Adrenal gland (tissue), 12 donors: ENCODE results near the gene VWA5B2. TPM values are rescaled to one million over a fixed set of nuclear protein-coding genes. Genes with fewer than 3 reads are reported as not detected.

Experiments used
- DNase-seq, 7 donors: peaks; one replicate each; pipeline ENCODE4 v3.0.0-alpha.2; 2019 to 2020
- H3K27ac ChIP-seq, 5 donors: fragments of 200-600 bp; sonication (generic) in 4 of 5; 1 replicate in 3 of 5; 2 replicates in 2 of 5; pipeline versions ENCODE4 v1.5.1 to v1.8.0; 2016 to 2020; ENCODE audit warnings: mild to moderate bottlenecking in 1 of 5
- H3K27me3 ChIP-seq: fragments of 200-600 bp; 2 replicates; pipeline ENCODE4 v1.8.0; 2021
- H3K36me3 ChIP-seq, 2 donors: fragments of 200-600 bp; replicated peaks in 1 of 2; 1 replicate in 1 of 2; 2 replicates in 1 of 2; pipeline versions ENCODE4 v1.5.1 to v1.8.0; 2018 to 2022
- H3K4me1 ChIP-seq, 2 donors: fragments of 200-600 bp; replicated peaks in 1 of 2; 1 replicate in 1 of 2; 2 replicates in 1 of 2; pipeline versions ENCODE4 v1.5.1 to v1.8.0; 2018 to 2021
- H3K4me3 ChIP-seq, 4 donors: fragments of 200-600 bp; sonication (generic) in 3 of 4; one replicate each; pipeline ENCODE4 v1.5.1; 2016 to 2018
- H3K9me3 ChIP-seq, 3 donors: fragments of 200-600 bp; sonication (generic) in 1 of 3; replicated peaks in 1 of 3; 1 replicate in 2 of 3; 2 replicates in 1 of 3; pipeline versions ENCODE4 v1.5.1 to v1.8.0; 2016 to 2021
- CTCF ChIP-seq, 6 experiments: fragments of 450-650 bp in 4 of 6; fragments of 200-600 bp in 2 of 6; sonication (generic) in 1 of 6; IDR thresholded peaks; 1 replicate in 5 of 6; 2 replicates in 1 of 6; pipeline versions ENCODE4 v1.5.1 to v1.8.0; 2016 to 2021; ENCODE audit warnings: antibody characterized with exemption in 6 of 6, mild to moderate bottlenecking in 2 of 6, moderate library complexity in 1 of 6
- POLR2A ChIP-seq, 2 donors: fragments of 450-650 bp; IDR thresholded peaks; one replicate each; pipeline ENCODE4 v1.6.1; 2017; ENCODE audit warnings: antibody characterized with exemption in 2 of 2, mild to moderate bottlenecking in 2 of 2, moderate library complexity in 1 of 2
- WGBS, 4 donors: extraction: QIAGEN DNeasy Blood & Tissue Kit in 2 of 4; methylation state at CpG; one replicate each; pipeline versions ENCODE4 v1.1.5 to v1.1.7; 2013 to 2017; 5-methylcytosine and 5-hydroxymethylcytosine counted together
- intact Hi-C, 2 donors: fragments of 100-400 bp; cut with DNase I; formaldehyde crosslinking; loops; one replicate each; pipeline versions ENCODE4 v1.14.1 to v1.15.0; 2022 to 2023
- polyA plus RNA-seq, 3 donors: library from polyadenylated mRNA; stranded (reverse); fragments of 200-250 nt in 2 of 3; fragments of 350-450 nt in 1 of 3; fragmentation: Illumina TruSeq in 1 of 3; extraction: RNeasy Lipid Tissue Mini Kit (QIAGEN cat#74804) in 1 of 3; gene quantifications; one replicate each; pipeline ENCODE4 v1.2.3, GENCODE V29; 2013 to 2014
- total RNA-seq, 9 donors: library from RNA; depleted of rRNA in 4 of 9; stranded (reverse); fragments of >200 nt in 4 of 9; fragments of 120-200 nt in 1 of 9; fragmentation: NEBNext Ultra II Directional in 1 of 9; extraction: Animal tissue kit (Norgen Biotek cat#: 25700) in 1 of 9; gene quantifications; one replicate each; pipeline versions ENCODE4 v1.1.0 to v1.2.4, GENCODE V29; 2013 to 2023
- donor health status: healthy with polysubstance abuse.
- donor health status: Bipolar disorder and iron deficiency.
- donor health status: DM: yes; HTN: yes; CAD: no.
- donor health status: DM: no; HTN: no; CAD: no.
- donor health status: DM: no; HTN: no; CAD: no.
- donor health status: DM: yes; HTN: yes; CAD: no.

The VWA5B2 gene
- total and polyA plus RNA-seq, 12 donors, result 1.1 to 1,120 (median 65.8) TPM

GRCh38 chr3:184248454-184249411 lies 19.3 kb downstream of the VWA5B2 start, which contains the start of gene ALG3:
Gene ALG3, minus strand, starts transcription at chr3:184248962. Its CDS starts 22 bp downstream, at chr3:184248940.
- Histone ChIP-seq H3K9me3 (no peaks in the 10 kb centered on the region), H3K4me1 (peaks cover 4 to 15% of the 10 kb centered on the region in 2 donors), H3K27ac (peak within 1 kb of the TSS; percentile 61 to 86 (median 72)), H3K27me3 (no peaks in the 10 kb centered on the region), H3K4me3 (peak within 1 kb of the TSS; percentile 55 to 84 (median 79)), H3K36me3 (peaks cover 0 to 19% of the 10 kb centered on the region in 2 donors)
- intact Hi-C loops, result loop anchor here (10.0 kb wide), 1 partner anchor 354 kb away; no protein-coding TSS in a partner anchor
- DNase-seq, result peak; percentile 80 to 91 (median 87)
- peak in 1 of 6 experiments; percentile 3 for TF ChIP-seq CTCF (IDR thresholded peaks at IDR 0.05)
- peak; percentile 53 to 70 for TF ChIP-seq POLR2A (IDR thresholded peaks at IDR 0.05)
- WGBS, 4 donors, result 0 to 1% (median 0%) methylated on average over 29 to 49 of the region's 49 CpGs

- DNase-seq, result peak; percentile 95 to 99 (median 98)
- Histone ChIP-seq H3K4me3 (peak within 1 kb of the TSS; percentile 55 to 84 (median 79)), H3K27ac (peak within 1 kb of the TSS; percentile 61 to 86 (median 72)), H3K9me3 (no peaks in the 10 kb centered on the region), H3K4me1 (peaks cover 4 to 15% of the 10 kb centered on the region in 2 donors), H3K36me3 (peaks cover 0 to 11% of the 10 kb centered on the region in 2 donors), H3K27me3 (no peaks in the 10 kb centered on the region)
- TF ChIP-seq CTCF (IDR thresholded peaks at IDR 0.05), result peak; percentile 41 to 70 (median 55)
- peak in 1 of 2 donors; percentile 61 for TF ChIP-seq POLR2A (IDR thresholded peaks at IDR 0.05)
- intact Hi-C loops, result loop anchor here (10.0 kb wide), 1 partner anchor 355 kb away; no protein-coding TSS in a partner anchor
- WGBS, 4 donors, result 0% methylated on average over 13 to 54 of the region's 54 CpGs
These were observed 20.2 kb downstream of the VWA5B2 start, which contains the start of gene EEF1AKMT4 for GRCh38 chr3:184249412-184250166. Gene EEF1AKMT4, plus strand, starts transcription at chr3:184249672. Its CDS starts 23 bp downstream, at chr3:184249695.

- intact Hi-C loops, result no loop called here
- Histone ChIP-seq H3K4me1 (peaks cover 4 to 15% of the 10 kb centered on the region in 2 donors), H3K36me3 (peaks cover 0 to 4% of the 10 kb centered on the region in 2 donors), H3K27ac (peak overlapping the region in 4 of 5 donors; percentile 22 to 86 (median 55)), H3K27me3 (no peaks in the 10 kb centered on the region), H3K4me3 (peak overlapping the region in 3 of 4 donors; percentile 52 to 82 (median 76)), H3K9me3 (no peaks in the 10 kb centered on the region)
- DNase-seq, result peak; percentile 88 to 97 (median 93)
- WGBS, 4 donors, result 14 to 16% (median 14%) methylated on average over 16 to 20 of the region's 20 CpGs
- TF ChIP-seq CTCF (IDR thresholded peaks at IDR 0.05) (peak; percentile 76 to 93 (median 85)), POLR2A (IDR thresholded peaks at IDR 0.05) (no peak)
These were observed 20.9 kb downstream of the VWA5B2 start for GRCh38 chr3:184250167-184250828.
